IPS-18a (cell line): Measurements from ENCODE around the gene NACC1.

Experiments
- H3K27ac ChIP-seq: one replicate; pipeline ENCODE4 v1.5.1; 2013; ENCODE audit warnings: low read length
- H3K27me3 ChIP-seq: one replicate; pipeline ENCODE4 v1.6.1; 2013; ENCODE audit warnings: mild to moderate bottlenecking, low read length; ENCODE audit not compliant: control insufficient read depth, insufficient read depth
- H3K36me3 ChIP-seq: one replicate; pipeline ENCODE4 v1.6.1; 2013; ENCODE audit warnings: low read depth, low read length; ENCODE audit not compliant: control insufficient read depth
- H3K4me1 ChIP-seq: one replicate; pipeline ENCODE4 v1.6.1; 2013; ENCODE audit warnings: low read depth, low read length; ENCODE audit not compliant: control insufficient read depth
- H3K4me3 ChIP-seq: one replicate; pipeline ENCODE4 v1.5.1; 2013; ENCODE audit warnings: low read length
- H3K9ac ChIP-seq: one replicate; pipeline ENCODE4 v1.6.1; 2013; ENCODE audit warnings: mild to moderate bottlenecking, low read length, moderate library complexity
- H3K9me3 ChIP-seq: one replicate; pipeline ENCODE4 v1.6.1; 2013; ENCODE audit warnings: low read depth, low read length; ENCODE audit not compliant: control insufficient read depth

The NACC1 gene

GRCh38 chr19:13097033-13097462 is 21.0 kb upstream of the NACC1 start:
- Histone ChIP-seq H3K36me3 (no peaks in the 10 kb centered on the region), H3K27me3 (peaks cover 99% of the 10 kb centered on the region), H3K27ac (no peak overlapping the region), H3K9ac (no peak overlapping the region), H3K4me3 (no peak overlapping the region), H3K4me1 (peaks cover 6% of the 10 kb centered on the region), H3K9me3 (no peaks in the 10 kb centered on the region)

GRCh38 chr19:13097463-13098258 is 20.4 kb upstream of the NACC1 start:
- Histone ChIP-seq H3K27ac (no peak overlapping the region), H3K36me3 (no peaks in the 10 kb centered on the region), H3K9me3 (no peaks in the 10 kb centered on the region), H3K27me3 (peaks cover 98% of the 10 kb centered on the region), H3K9ac (no peak overlapping the region), H3K4me3 (no peak overlapping the region), H3K4me1 (peaks cover 6% of the 10 kb centered on the region)

GRCh38 chr19:13098277-13099072 is 19.6 kb upstream of the NACC1 start:
- H3K27ac ChIP-seq = no peak overlapping the region
- H3K27me3 ChIP-seq = peaks cover 98% of the 10 kb centered on the region
- no peak overlapping the region for H3K4me3 ChIP-seq
- H3K9ac ChIP-seq = no peak overlapping the region
- H3K9me3 ChIP-seq = no peaks in the 10 kb centered on the region
- peaks cover 10% of the 10 kb centered on the region for H3K4me1 ChIP-seq
- no peaks in the 10 kb centered on the region for H3K36me3 ChIP-seq

GRCh38 chr19:13099073-13099999 is 18.7 kb upstream of the NACC1 start:
- H3K4me1 ChIP-seq = peaks cover 9% of the 10 kb centered on the region
- peaks cover 90% of the 10 kb centered on the region for H3K27me3 ChIP-seq
- no peak overlapping the region for H3K9ac ChIP-seq
- no peak overlapping the region for H3K27ac ChIP-seq
- H3K4me3 ChIP-seq = no peak overlapping the region
- H3K36me3 ChIP-seq = no peaks in the 10 kb centered on the region
- no peaks in the 10 kb centered on the region for H3K9me3 ChIP-seq

GRCh38 chr19:13100031-13100588 is 18.0 kb upstream of the NACC1 start:
- H3K36me3 ChIP-seq = no peaks in the 10 kb centered on the region
- H3K27ac ChIP-seq = no peak overlapping the region
- peaks cover 4% of the 10 kb centered on the region for H3K4me1 ChIP-seq
- no peak overlapping the region for H3K9ac ChIP-seq
- no peak overlapping the region for H3K4me3 ChIP-seq
- peaks cover 82% of the 10 kb centered on the region for H3K27me3 ChIP-seq
- H3K9me3 ChIP-seq = no peaks in the 10 kb centered on the region

- no peak overlapping the region for H3K9ac ChIP-seq
- H3K4me3 ChIP-seq = no peak overlapping the region
- no peaks in the 10 kb centered on the region for H3K36me3 ChIP-seq
- H3K4me1 ChIP-seq = peaks cover 4% of the 10 kb centered on the region
- no peaks in the 10 kb centered on the region for H3K9me3 ChIP-seq
- peaks cover 73% of the 10 kb centered on the region for H3K27me3 ChIP-seq
- H3K27ac ChIP-seq = no peak overlapping the region
Measured at GRCh38 chr19:13100841-13101589, 17.0 kb upstream of the NACC1 start.

- Histone ChIP-seq H3K4me1 (peaks cover 4% of the 10 kb centered on the region), H3K36me3 (no peaks in the 10 kb centered on the region), H3K9me3 (no peaks in the 10 kb centered on the region), H3K27me3 (peaks cover 65% of the 10 kb centered on the region), H3K9ac (no peak overlapping the region), H3K4me3 (peak overlapping the region; percentile 33), H3K27ac (no peak overlapping the region)
Measured at GRCh38 chr19:13101590-13102415, 16.3 kb upstream of the NACC1 start.

GRCh38 chr19:13102416-13102665 is 15.7 kb upstream of the NACC1 start:
- Histone ChIP-seq H3K4me3 (peak overlapping the region; percentile 33), H3K9me3 (no peaks in the 10 kb centered on the region), H3K36me3 (peaks cover 1% of the 10 kb centered on the region), H3K27ac (no peak overlapping the region), H3K4me1 (peaks cover 4% of the 10 kb centered on the region), H3K9ac (no peak overlapping the region), H3K27me3 (peaks cover 60% of the 10 kb centered on the region)

GRCh38 chr19:13102666-13103580 is 15.1 kb upstream of the NACC1 start, which contains the start of gene LYL1:
Gene LYL1, minus strand, starts transcription at chr19:13102858. Its CDS starts 1,687 bp downstream, at chr19:13101171.
- Histone ChIP-seq H3K4me3 (peak within 1 kb of the TSS; percentile 33), H3K9me3 (no peaks in the 10 kb centered on the region), H3K27ac (no peak within 1 kb of the TSS), H3K27me3 (peaks cover 54% of the 10 kb centered on the region), H3K36me3 (peaks cover 5% of the 10 kb centered on the region), H3K4me1 (peaks cover 4% of the 10 kb centered on the region), H3K9ac (no peak within 1 kb of the TSS)
